OCI-LY7 (cell line): ENCODE data around the gene IL17RE. TPM values are rescaled to one million over a fixed set of nuclear protein-coding genes. Genes with fewer than 3 reads are reported as not detected.
A peak's percentile ranks its signal among the peaks of the same experiment; 100 is the strongest.

Source experiments
- BruUV-seq: library from RNA; stranded (reverse); fragments of 400-500 nt; replicated peaks from 2 replicates; lab custom pipeline; 2021; lab: Mats Ljungman, UMichigan
- CTCF ChIA-PET: fragments of 300-600 bp; sonication (Branson Sonifier 250); formaldehyde crosslinking; loops from one replicate; lab custom pipeline; 2022; ENCODE audit warnings: antibody characterized with exemption; ENCODE audit not compliant: unreplicated experiment; lab: Charles Lee
- POLR2A ChIA-PET: fragments of 300-600 bp; sonication (Branson Sonifier 250); formaldehyde crosslinking; loops from one replicate; lab custom pipeline; 2022; ENCODE audit warnings: antibody characterized with exemption; lab: Charles Lee
- DNase-seq: peaks from one replicate; pipeline ENCODE4 v3.0.0-alpha.2; 2015; ENCODE audit warnings: low spot score
- H2AFZ ChIP-seq: fragments of 200-600 bp; sonication (generic), shearing (Covaris generic); 2 replicates; pipeline ENCODE4 v1.6.1; 2014; ENCODE audit warnings: mild to moderate bottlenecking, antibody characterized with exemption, low read length, moderate library complexity
- H3K27ac ChIP-seq: fragments of 200-600 bp; sonication (generic); 2 replicates; pipeline ENCODE4 v1.5.1; 2014; ENCODE audit warnings: mixed run types, low read depth, mild to moderate bottlenecking, moderate library complexity, low read length, inconsistent platforms; ENCODE audit not compliant: poor library complexity, severe bottlenecking
- H3K36me3 ChIP-seq: fragments of 200-600 bp; sonication (generic); 2 replicates; pipeline ENCODE4 v1.6.1; 2014; ENCODE audit warnings: mild to moderate bottlenecking, antibody characterized with exemption, low read length, moderate library complexity, mixed read lengths; ENCODE audit not compliant: insufficient read depth
- H3K4me1 ChIP-seq: fragments of 200-600 bp; sonication (generic); 2 replicates; pipeline ENCODE4 v1.5.1; 2014; ENCODE audit warnings: mild to moderate bottlenecking, low read length; ENCODE audit not compliant: insufficient read depth, poor library complexity, severe bottlenecking
- H3K4me2 ChIP-seq: fragments of 200-600 bp; sonication (generic); 2 replicates; pipeline ENCODE4 v1.6.1; 2014; ENCODE audit warnings: mild to moderate bottlenecking, low read length
- H3K4me3 ChIP-seq: fragments of 200-600 bp; sonication (generic); 2 replicates; pipeline ENCODE4 v1.5.1; 2014; ENCODE audit warnings: mild to moderate bottlenecking, low read depth, low read length; ENCODE audit not compliant: poor library complexity, severe bottlenecking
- H3K79me2 ChIP-seq: fragments of 200-600 bp; sonication (generic); 2 replicates; pipeline ENCODE4 v1.6.1; 2016; ENCODE audit warnings: low read depth, mild to moderate bottlenecking, low read length, moderate library complexity, mixed read lengths; ENCODE audit not compliant: insufficient read depth
- H3K9me2 ChIP-seq: fragments of 200-600 bp; sonication (generic); 2 replicates; pipeline ENCODE4 v1.6.1; 2016; ENCODE audit warnings: mild to moderate bottlenecking, low read length, mixed read lengths; ENCODE audit not compliant: insufficient read depth
- H3K9me3 ChIP-seq: fragments of 200-600 bp; sonication (generic); 2 replicates; pipeline ENCODE4 v1.6.1; 2014; ENCODE audit warnings: mild to moderate bottlenecking, mixed run types, low read length, mixed read lengths
- H4K20me1 ChIP-seq: fragments of 200-600 bp; sonication (generic); 2 replicates; pipeline ENCODE4 v1.6.1; 2014; ENCODE audit warnings: mild to moderate bottlenecking, antibody characterized with exemption, low read length, moderate library complexity, mixed read lengths; ENCODE audit not compliant: insufficient read depth
- EZH2phosphoT487 ChIP-seq: fragments of 200-600 bp; sonication (generic); IDR thresholded peaks from 2 replicates; pipeline ENCODE4 v1.6.1; 2018; ENCODE audit warnings: low read depth, borderline replicate concordance, mild to moderate bottlenecking, mixed run types, antibody characterized with exemption, low read length, moderate library complexity, mixed read lengths
- intact Hi-C: fragments of 100-400 bp; cut with micrococcal nuclease; formaldehyde crosslinking; loops from one replicate; pipeline ENCODE4 v1.10.0; 2022; ENCODE audit not compliant: unreplicated experiment
- total RNA-seq, 2 experiments: library from RNA; depleted of rRNA in 1 of 2; stranded (reverse); fragments of >200 nt in 1 of 2; shearing (Covaris generic) in 1 of 2; gene quantifications; 2 replicates each; pipeline ENCODE4 v1.2.3, GENCODE V29; 2014 to 2022
- TF ChIP-seq, protein P1 (sequence below): fragments of 200-600 bp; sonication (generic); conservative IDR thresholded peaks from 2 replicates; pipeline ENCODE4 v1.5.1; 2014; ENCODE audit warnings: mild to moderate bottlenecking, antibody characterized with exemption, low read length, moderate library complexity, mixed read lengths

The IL17RE gene
- total RNA-seq, 2 experiments from 2014 or later = 0.06 to 1.1 TPM

- POLR2A ChIA-PET = no interaction called here
These were observed 53.1 kb downstream of the IL17RE start for GRCh38 chr3:9955611-9956352.

DNA sequence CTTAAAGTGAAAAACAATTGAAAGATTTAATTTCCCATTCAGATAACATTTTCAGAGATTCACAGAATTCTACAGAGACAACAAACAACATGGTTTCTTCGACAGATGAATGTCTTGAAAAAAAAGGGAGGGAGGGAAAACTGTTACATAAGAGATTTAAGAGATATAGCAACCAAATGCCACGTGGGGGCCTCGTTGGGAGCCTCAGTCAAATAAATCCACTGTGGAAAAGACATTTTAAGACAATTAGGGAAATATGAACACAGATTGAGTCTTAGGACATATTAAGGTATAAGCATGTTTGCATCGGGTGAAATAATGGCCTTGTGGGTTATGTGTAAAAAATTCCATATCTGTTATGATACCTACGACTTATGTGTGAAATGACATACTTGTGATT, 54.6 kb downstream of the IL17RE start:
- POLR2A ChIA-PET = no interaction called here
- intact Hi-C loops = no loop called here
- CTCF ChIA-PET = no interaction called here

More at GRCh38 chr3:9955611-9956352, 53.1 kb downstream of the IL17RE start:
- no peaks in the 10 kb centered on the region for H3K9me2 ChIP-seq
- no TSS peak for BruUV-seq
- TF ChIP-seq, protein P1, sequence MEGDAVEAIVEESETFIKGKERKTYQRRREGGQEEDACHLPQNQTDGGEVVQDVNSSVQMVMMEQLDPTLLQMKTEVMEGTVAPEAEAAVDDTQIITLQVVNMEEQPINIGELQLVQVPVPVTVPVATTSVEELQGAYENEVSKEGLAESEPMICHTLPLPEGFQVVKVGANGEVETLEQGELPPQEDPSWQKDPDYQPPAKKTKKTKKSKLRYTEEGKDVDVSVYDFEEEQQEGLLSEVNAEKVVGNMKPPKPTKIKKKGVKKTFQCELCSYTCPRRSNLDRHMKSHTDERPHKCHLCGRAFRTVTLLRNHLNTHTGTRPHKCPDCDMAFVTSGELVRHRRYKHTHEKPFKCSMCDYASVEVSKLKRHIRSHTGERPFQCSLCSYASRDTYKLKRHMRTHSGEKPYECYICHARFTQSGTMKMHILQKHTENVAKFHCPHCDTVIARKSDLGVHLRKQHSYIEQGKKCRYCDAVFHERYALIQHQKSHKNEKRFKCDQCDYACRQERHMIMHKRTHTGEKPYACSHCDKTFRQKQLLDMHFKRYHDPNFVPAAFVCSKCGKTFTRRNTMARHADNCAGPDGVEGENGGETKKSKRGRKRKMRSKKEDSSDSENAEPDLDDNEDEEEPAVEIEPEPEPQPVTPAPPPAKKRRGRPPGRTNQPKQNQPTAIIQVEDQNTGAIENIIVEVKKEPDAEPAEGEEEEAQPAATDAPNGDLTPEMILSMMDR = no peak
- no peak for TF ChIP-seq EZH2phosphoT487
- no peak for DNase-seq
- peaks cover 11% of the 10 kb centered on the region for H3K4me1 ChIP-seq
- no peaks in the 10 kb centered on the region for H3K9me3 ChIP-seq
- H3K4me2 ChIP-seq = no peak overlapping the region
- no peak overlapping the region for H3K4me3 ChIP-seq
- H3K36me3 ChIP-seq = no peaks in the 10 kb centered on the region
- no peak overlapping the region for H3K27ac ChIP-seq
- intact Hi-C loops = no loop called here
- CTCF ChIA-PET = interaction anchor here (0.9 kb wide), 1 partner anchor 9 kb away, joined by 4 read pairs; no protein-coding TSS in a partner anchor
- H2AFZ ChIP-seq = no peak overlapping the region
- H3K79me2 ChIP-seq = no peaks in the 10 kb centered on the region
- no peaks in the 10 kb centered on the region for H4K20me1 ChIP-seq

More for the DNA sequence above, 54.6 kb downstream of the IL17RE start:
- no peaks in the 10 kb centered on the region for H3K4me1 ChIP-seq
- H3K4me3 ChIP-seq = no peak overlapping the region
- BruUV-seq = no TSS peak
- no peaks in the 10 kb centered on the region for H3K79me2 ChIP-seq
- H2AFZ ChIP-seq = no peak overlapping the region
- peaks cover 4% of the 10 kb centered on the region; the same call in 1 of the 2 replicates for H3K36me3 ChIP-seq
- no peaks in the 10 kb centered on the region for H3K9me3 ChIP-seq
- H3K4me2 ChIP-seq = no peak overlapping the region
- no peaks in the 10 kb centered on the region for H4K20me1 ChIP-seq
- H3K9me2 ChIP-seq = no peaks in the 10 kb centered on the region
- H3K27ac ChIP-seq = no peak overlapping the region
- TF ChIP-seq EZH2phosphoT487 = no peak
- TF ChIP-seq, protein P1 = peak; percentile 64
- peak; percentile 16 for DNase-seq
